ENCODE data around the gene C10orf90.

The C10orf90 gene

GRCh38 chr10:126536656-126537055, 133.8 kb downstream of the C10orf90 start:
- no peaks in the 10 kb centered on the region for H3K36me3 Mint-ChIP-seq (ENCODE audit: low read depth)
- H3K27ac Mint-ChIP-seq, result no peak overlapping the region

GRCh38 chr10:126536148-126536547, 134.3 kb downstream of the C10orf90 start:
- Mint-ChIP-seq H3K27me3 (ENCODE audit: low read depth) (no peaks in the 10 kb centered on the region), H3K4me1 (ENCODE audit: low read depth) (no peaks in the 10 kb centered on the region), H3K4me3 (no peak overlapping the region), H3K9me3 (peaks cover 4% of the 10 kb centered on the region), H3K36me3 (ENCODE audit: low read depth) (no peaks in the 10 kb centered on the region), H3K27ac (no peak overlapping the region)

More at GRCh38 chr10:126536656-126537055, 133.8 kb downstream of the C10orf90 start:
- Mint-ChIP-seq H3K9me3 (peaks cover 4% of the 10 kb centered on the region), H3K4me3 (no peak overlapping the region), H3K27me3 (ENCODE audit: low read depth) (no peaks in the 10 kb centered on the region), H3K4me1 (ENCODE audit: low read depth) (no peaks in the 10 kb centered on the region)

DNA sequence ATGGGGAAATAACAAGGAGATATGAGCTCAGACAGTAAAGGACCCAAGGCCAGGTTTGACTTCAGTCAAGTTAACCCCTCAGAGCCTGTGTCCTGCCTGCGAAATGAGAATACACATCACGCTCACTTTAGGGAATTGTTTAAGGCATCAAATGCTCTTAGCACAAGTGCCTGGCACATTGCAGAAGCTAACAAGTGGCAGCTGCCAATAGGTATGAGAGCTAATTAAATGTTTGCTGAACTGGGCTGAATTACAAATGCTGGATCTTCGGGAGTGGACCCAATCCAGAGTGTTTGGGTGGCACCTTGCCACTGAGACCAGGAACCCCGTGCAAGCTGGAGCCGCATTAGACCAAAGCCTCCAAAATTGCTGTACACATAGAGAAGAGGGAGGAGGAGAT, 136.8 kb downstream of the C10orf90 start:
- Mint-ChIP-seq H3K27me3 (ENCODE audit: low read depth) (no peaks in the 10 kb centered on the region), H3K4me1 (ENCODE audit: low read depth) (no peaks in the 10 kb centered on the region), H3K9me3 (peaks cover 4% of the 10 kb centered on the region), H3K4me3 (no peak overlapping the region), H3K36me3 (ENCODE audit: low read depth) (no peaks in the 10 kb centered on the region), H3K27ac (no peak overlapping the region)

DNA sequence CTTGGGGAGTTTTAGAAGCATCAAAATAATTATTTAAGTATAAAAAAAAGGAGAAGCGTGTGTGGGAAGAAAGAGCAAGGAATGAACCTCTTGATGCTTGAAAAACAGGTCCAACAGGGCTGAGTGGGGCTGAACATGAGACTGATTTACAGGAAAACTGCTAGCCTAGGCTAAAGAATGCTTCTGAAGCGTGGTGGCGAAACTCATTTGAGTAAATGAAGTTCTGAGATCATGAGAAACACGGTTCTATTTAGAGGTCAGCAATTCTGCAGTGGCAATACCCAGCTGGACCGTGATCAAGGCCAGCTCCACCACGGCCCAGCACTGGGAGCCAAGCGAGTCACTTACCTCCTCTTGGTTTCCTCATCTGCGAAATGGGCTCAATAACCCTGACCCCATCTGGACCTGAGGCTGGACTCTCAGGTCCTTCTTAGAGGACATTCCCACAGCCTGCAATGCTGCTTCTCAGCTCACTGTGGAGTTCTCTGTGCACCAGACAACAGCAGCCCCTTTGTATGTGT, 142.1 kb downstream of the C10orf90 start:
- Mint-ChIP-seq H3K4me3 (no peak overlapping the region), H3K27me3 (ENCODE audit: low read depth) (no peaks in the 10 kb centered on the region), H3K4me1 (ENCODE audit: low read depth) (no peaks in the 10 kb centered on the region), H3K9me3 (no peaks in the 10 kb centered on the region), H3K27ac (no peak overlapping the region), H3K36me3 (ENCODE audit: low read depth) (no peaks in the 10 kb centered on the region)

GRCh38 chr10:126527645-126528314, 142.7 kb downstream of the C10orf90 start:
- no peak overlapping the region for H3K4me3 Mint-ChIP-seq
- no peaks in the 10 kb centered on the region for H3K27me3 Mint-ChIP-seq (ENCODE audit: low read depth)
- H3K27ac Mint-ChIP-seq, result no peak overlapping the region
- H3K9me3 Mint-ChIP-seq, result no peaks in the 10 kb centered on the region
- H3K4me1 Mint-ChIP-seq (ENCODE audit: low read depth), result no peaks in the 10 kb centered on the region
- H3K36me3 Mint-ChIP-seq (ENCODE audit: low read depth), result no peaks in the 10 kb centered on the region

GRCh38 chr10:126525326-126525725, 145.2 kb downstream of the C10orf90 start:
- Mint-ChIP-seq H3K27ac (no peak overlapping the region), H3K4me3 (no peak overlapping the region), H3K27me3 (ENCODE audit: low read depth) (no peaks in the 10 kb centered on the region), H3K9me3 (no peaks in the 10 kb centered on the region), H3K36me3 (ENCODE audit: low read depth) (no peaks in the 10 kb centered on the region), H3K4me1 (ENCODE audit: low read depth) (no peaks in the 10 kb centered on the region)

- no peak overlapping the region for H3K4me3 Mint-ChIP-seq
- no peak overlapping the region for H3K27ac Mint-ChIP-seq
- H3K9me3 Mint-ChIP-seq, result no peaks in the 10 kb centered on the region
- no peaks in the 10 kb centered on the region for H3K27me3 Mint-ChIP-seq (ENCODE audit: low read depth)
- no peaks in the 10 kb centered on the region for H3K36me3 Mint-ChIP-seq (ENCODE audit: low read depth)
- H3K4me1 Mint-ChIP-seq (ENCODE audit: low read depth), result no peaks in the 10 kb centered on the region
Observed at GRCh38 chr10:126524526-126524925, 146.0 kb downstream of the C10orf90 start.

DNA sequence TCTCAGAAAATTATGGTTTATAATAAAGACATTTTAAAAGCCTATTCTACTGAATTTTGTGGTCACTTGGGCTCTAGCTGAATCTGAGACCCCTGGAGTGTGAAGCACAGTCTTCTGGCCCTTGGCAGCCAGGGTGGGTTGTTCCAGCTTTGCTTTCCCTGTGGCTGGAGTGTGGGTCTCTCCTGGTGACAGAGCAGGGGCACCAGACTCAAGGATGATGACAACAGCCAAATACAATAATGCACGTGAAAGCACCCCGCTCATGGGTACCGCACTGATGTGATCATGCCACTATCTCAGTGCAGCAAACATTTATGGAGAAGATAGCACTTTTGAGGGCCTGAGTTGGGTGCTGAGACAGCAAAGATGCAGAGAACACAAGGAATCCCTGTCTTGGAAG, 147.4 kb downstream of the C10orf90 start:
- Mint-ChIP-seq H3K4me3 (no peak overlapping the region), H3K4me1 (ENCODE audit: low read depth) (no peaks in the 10 kb centered on the region), H3K27ac (no peak overlapping the region), H3K36me3 (ENCODE audit: low read depth) (no peaks in the 10 kb centered on the region), H3K27me3 (ENCODE audit: low read depth) (no peaks in the 10 kb centered on the region), H3K9me3 (no peaks in the 10 kb centered on the region)

GRCh38 chr10:126521399-126521798, 149.1 kb downstream of the C10orf90 start:
- no peaks in the 10 kb centered on the region for H3K36me3 Mint-ChIP-seq (ENCODE audit: low read depth)
- no peaks in the 10 kb centered on the region for H3K27me3 Mint-ChIP-seq (ENCODE audit: low read depth)
- H3K4me1 Mint-ChIP-seq (ENCODE audit: low read depth), result no peaks in the 10 kb centered on the region
- no peak overlapping the region for H3K27ac Mint-ChIP-seq
- H3K4me3 Mint-ChIP-seq, result no peak overlapping the region
- H3K9me3 Mint-ChIP-seq, result no peaks in the 10 kb centered on the region

- no peaks in the 10 kb centered on the region for H3K36me3 Mint-ChIP-seq (ENCODE audit: low read depth)
- H3K4me1 Mint-ChIP-seq (ENCODE audit: low read depth), result no peaks in the 10 kb centered on the region
- H3K9me3 Mint-ChIP-seq, result no peaks in the 10 kb centered on the region
- H3K27me3 Mint-ChIP-seq (ENCODE audit: low read depth), result no peaks in the 10 kb centered on the region
- no peak overlapping the region for H3K4me3 Mint-ChIP-seq
- H3K27ac Mint-ChIP-seq, result no peak overlapping the region
Observed at GRCh38 chr10:126520751-126521317, 149.7 kb downstream of the C10orf90 start.

DNA sequence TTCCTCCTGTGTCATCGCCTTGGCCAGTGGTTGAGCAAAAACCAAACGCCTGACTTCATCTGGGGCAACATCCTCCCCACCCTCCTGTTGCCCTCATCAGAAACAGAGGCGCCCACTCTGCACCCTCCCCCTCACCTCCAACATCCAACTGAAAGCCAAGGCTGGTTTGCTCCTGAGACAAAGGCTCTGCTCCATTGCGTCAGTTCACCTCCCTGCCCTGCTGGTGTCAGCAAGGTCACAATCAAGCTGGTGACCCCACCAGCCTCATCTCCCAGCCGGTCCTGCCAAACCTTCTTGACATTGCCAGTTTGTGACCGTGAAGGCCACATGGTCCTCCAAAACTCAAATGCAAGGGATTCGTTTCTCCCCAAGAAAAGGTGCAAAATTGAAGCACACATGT, 150.5 kb downstream of the C10orf90 start:
- Mint-ChIP-seq H3K27ac (no peak overlapping the region), H3K36me3 (ENCODE audit: low read depth) (no peaks in the 10 kb centered on the region), H3K9me3 (no peaks in the 10 kb centered on the region), H3K4me3 (no peak overlapping the region), H3K4me1 (ENCODE audit: low read depth) (no peaks in the 10 kb centered on the region), H3K27me3 (ENCODE audit: low read depth) (no peaks in the 10 kb centered on the region)

DNA sequence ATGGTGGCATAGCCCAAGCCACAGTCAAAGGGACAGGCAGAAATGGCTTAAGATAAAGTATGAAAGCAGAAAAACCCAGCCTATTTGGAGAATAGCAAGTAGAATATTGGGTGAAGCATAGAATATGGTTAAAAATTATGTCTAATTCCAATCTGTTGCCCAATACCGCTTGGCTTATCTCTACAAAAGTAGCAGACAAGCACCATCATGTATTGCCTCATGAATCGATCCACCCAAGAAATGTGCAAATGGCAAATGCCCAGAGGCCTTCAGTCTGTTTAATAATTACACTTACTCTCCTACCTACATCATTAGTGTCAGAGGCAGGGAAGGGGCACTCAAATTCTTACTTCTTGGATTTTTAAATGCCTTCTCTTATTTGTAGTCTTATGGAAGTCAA, 151.3 kb downstream of the C10orf90 start:
- H3K4me1 Mint-ChIP-seq (ENCODE audit: low read depth), result no peaks in the 10 kb centered on the region
- no peaks in the 10 kb centered on the region for H3K36me3 Mint-ChIP-seq (ENCODE audit: low read depth)
- H3K27ac Mint-ChIP-seq, result no peak overlapping the region
- H3K4me3 Mint-ChIP-seq, result no peak overlapping the region
- H3K27me3 Mint-ChIP-seq (ENCODE audit: low read depth), result no peaks in the 10 kb centered on the region
- no peaks in the 10 kb centered on the region for H3K9me3 Mint-ChIP-seq

DNA sequence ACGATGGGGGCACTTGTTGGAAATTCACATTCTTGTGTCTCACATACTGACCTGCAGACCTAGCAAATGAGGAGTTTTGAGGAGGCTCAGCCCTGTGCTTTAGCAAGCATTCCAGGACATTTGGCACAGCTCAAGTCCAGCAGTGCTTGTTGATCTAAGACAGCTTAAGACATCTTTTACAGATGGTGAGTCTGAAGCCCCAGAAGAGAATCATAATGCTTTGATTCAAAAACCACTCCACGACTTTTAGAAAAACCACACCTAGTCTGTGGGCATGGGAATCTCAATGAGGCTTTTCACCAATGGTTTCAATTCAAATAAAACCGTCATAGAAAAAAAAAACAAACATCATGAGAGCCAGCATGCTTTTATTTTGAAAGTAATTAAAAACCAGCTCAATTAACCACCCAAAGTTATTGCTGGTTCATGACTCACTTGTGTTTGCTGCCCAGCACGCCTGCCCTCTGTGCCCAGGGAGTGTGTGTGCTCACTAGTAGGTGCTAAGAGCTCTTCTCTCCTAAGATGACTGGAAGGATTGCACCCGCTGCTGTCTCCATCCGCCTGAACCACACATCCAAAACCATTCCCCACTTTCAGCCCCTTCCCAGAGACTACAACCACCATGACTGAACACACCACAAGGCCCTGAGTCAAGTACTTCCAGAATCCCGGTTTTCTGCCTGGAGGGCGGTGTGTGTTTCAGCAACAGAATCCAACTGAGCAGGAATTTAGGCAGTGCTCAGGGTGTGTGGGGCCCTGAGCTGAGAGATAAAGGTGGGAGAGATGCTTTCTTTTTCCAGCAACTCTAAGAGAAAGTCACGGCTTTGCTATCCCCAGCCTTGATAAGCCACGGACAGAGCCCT, 152.0 kb downstream of the C10orf90 start:
- no peaks in the 10 kb centered on the region for H3K36me3 Mint-ChIP-seq (ENCODE audit: low read depth)
- H3K4me3 Mint-ChIP-seq, result no peak overlapping the region
- no peaks in the 10 kb centered on the region for H3K27me3 Mint-ChIP-seq (ENCODE audit: low read depth)
- no peaks in the 10 kb centered on the region for H3K9me3 Mint-ChIP-seq
- no peaks in the 10 kb centered on the region for H3K4me1 Mint-ChIP-seq (ENCODE audit: low read depth)
- no peak overlapping the region for H3K27ac Mint-ChIP-seq

GRCh38 chr10:126516515-126516914, 154.0 kb downstream of the C10orf90 start:
- Mint-ChIP-seq H3K27ac (no peak overlapping the region), H3K27me3 (ENCODE audit: low read depth) (no peaks in the 10 kb centered on the region), H3K4me3 (no peak overlapping the region), H3K4me1 (ENCODE audit: low read depth) (no peaks in the 10 kb centered on the region), H3K9me3 (no peaks in the 10 kb centered on the region), H3K36me3 (ENCODE audit: low read depth) (no peaks in the 10 kb centered on the region)
